NCI-H526 (cell line): ENCODE results near the gene CSTPP1.

Experiments
- DNase-seq, 2 experiments: peaks; one replicate each; lab custom pipeline; 2025; lab: John Stamatoyannopoulos, UW

CSTPP1 gene

GRCh38 chr11:47208628-47209027 is 272.1 kb downstream of the CSTPP1 start:
- DNase-seq: no peak
